HG03196 (cell line): Measurements from ENCODE around the gene KMT2D.
"Not testable (repeated sequence)": the region's sequence is repeated elsewhere in the genome, so short reads cannot be mapped to it uniquely, and the experiment has no call there.

Experiments
- ATAC-seq: cut with Tn5 transposase; IDR thresholded peaks from one replicate; pipeline ENCODE4 v1.9.1; 2021; ENCODE audit not compliant: unreplicated experiment

Gene KMT2D

DNA sequence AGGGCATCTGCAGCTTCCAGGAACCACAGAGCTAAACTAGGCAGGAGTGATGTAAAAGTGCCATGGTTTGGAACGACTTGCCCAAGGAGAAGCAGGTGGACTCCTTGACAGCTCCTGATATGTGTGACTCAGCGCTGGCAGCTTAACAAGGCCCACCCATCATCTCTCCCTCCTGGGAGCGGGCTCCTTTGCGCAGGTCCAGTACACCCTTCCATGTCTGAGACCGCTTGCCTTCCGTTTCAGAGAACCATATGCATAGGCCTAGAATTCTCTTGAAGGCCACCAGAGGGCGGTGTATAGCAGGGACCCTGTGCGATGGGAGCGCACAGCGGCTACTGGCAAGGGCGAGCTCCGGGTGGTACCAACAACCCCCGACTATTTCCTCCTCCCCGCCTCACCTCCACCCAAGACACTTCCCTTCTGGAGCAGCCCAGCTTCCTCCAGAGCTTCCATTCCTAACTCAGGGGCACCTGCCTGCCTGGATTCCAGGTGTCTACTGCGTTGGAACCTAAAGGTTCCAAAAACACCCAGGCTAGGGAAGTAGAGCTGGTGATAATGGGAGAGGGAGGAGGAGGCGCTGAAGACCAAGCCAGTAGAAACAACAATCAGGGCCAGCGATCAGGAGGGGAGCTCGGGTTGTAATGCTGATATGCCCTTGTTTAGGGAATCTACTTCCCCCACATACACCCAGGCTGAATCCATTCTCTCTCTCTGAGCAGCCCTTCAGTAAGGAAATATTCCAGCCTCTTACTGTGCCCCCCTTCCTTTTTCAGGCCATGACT is 27.7 kb upstream of the KMT2D start:
- peak; percentile 67 for ATAC-seq

DNA sequence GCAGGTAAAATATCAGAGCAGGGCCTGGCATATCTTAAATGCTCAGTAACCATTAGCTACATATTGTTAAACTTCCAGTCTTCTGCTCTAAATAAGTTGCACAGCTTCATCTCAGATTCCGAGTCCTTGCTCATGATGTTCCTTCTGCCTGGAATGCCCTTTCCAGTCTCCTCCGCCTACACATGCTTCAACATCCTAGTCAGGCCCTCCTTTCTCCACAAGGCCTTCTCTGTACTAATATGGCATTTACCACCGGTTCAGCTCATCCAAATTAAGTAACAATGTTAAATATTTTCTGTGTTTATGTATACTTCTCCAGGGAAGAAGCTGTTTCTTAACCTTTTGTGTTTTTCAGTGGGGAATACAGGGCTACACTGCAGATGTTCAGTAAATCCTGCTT is 25.5 kb upstream of the KMT2D start:
- ATAC-seq, result no peak

DNA sequence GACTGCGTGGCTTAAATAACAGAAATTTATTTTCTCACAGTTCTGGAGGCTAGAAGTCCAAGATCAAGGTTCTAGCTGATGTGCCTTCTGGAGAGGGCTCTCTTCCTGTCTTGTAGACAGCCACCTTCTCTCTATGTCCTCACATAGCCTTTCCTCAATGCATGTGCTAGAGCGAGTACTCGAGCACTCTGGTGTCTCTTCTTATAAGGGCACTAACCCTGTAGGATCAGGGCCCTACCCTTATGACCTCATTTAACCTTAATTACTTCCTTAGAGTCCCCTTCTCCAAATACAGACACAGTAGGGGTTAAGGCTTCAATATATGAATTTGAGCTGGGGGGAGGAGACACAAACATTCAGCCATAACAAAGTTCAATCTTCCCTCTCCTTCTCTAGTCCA is 23.8 kb upstream of the KMT2D start:
- ATAC-seq, result no peak

DNA sequence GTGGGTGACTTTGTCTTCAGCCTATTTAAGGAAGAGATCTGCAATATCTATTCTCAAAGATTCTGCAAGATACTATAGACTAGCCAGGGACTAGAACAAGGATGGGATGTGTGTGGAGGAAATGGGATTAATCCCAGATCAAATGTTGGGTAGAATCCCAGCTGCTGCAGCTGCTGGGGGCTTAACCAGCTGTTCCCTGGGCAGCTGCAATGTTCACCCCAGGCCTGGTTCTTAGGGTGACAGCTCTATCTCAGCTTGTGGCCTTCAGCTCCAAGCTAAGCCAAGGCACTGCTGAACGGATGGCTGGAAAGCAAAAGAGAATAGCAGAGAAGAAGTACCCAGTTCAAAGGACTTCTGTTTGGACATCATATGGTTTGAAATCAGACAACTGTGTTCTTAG is 19.2 kb upstream of the KMT2D start:
- no peak for ATAC-seq

DNA sequence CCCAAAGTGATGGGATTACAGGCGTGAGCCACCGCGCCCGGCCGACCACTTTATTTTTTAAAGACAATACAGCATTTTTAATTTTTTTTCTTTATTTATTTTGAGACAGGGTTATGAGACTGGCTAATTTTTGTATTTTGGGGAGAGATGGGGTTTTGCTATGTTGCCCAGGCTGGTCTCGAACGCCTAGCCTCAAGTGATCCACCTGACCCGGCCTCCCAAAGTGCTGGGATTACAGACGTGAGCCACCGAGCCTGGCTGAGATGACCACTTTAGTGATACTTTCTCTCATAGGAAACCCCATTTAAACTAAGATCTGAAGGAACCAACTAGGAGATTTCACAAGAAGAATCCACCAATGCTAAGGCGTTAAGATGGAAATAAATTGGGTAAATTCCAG is 10.4 kb upstream of the KMT2D start:
- ATAC-seq, result no peak

DNA sequence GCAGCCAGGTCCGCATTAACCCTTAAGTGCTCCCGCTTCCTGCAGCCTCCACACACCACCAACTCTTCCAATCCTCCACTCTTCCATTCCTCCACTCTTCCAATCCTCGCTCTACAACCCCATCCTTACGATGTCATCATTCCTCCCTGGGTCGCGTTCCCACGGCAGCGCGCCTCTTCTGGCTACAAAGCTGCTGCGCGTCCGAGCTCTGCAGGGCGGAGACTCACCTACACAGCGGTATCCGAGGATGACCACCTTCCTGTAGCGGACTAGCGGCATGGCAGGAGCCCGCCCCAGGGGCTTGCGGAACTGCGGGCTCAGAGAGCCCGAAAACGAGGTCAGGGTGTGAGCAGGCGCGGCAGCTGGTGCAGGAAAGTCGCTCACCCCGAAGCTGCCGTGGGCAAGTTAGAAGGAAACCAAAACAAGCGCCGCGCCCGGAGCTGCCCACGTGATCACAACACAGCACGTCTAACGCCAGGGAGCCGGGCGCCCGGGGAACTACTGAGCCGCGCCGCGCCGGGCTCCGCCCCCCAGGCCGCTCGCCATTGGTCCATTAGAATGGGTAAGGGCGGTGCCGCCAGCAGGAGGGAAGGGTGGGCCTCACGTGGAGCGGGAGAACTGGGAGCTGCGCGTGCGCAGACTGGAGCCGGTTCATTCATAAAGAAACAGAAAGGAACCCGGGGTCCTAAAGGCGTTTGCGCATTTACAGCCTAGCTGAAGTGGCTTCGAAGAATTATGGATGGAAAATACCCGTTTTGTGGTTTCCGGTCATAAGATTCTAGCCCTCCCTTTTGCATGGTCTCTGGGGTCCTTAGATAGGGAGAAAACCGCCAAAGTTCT is 9.1 kb upstream of the KMT2D start, which contains the start of gene RHEBL1:
TSS of gene RHEBL1 (minus strand) at position 473 of the 840 bp plus-strand sequence. CDS start at position 279, 194 bp downstream.
- peak; percentile 96 for ATAC-seq

DNA sequence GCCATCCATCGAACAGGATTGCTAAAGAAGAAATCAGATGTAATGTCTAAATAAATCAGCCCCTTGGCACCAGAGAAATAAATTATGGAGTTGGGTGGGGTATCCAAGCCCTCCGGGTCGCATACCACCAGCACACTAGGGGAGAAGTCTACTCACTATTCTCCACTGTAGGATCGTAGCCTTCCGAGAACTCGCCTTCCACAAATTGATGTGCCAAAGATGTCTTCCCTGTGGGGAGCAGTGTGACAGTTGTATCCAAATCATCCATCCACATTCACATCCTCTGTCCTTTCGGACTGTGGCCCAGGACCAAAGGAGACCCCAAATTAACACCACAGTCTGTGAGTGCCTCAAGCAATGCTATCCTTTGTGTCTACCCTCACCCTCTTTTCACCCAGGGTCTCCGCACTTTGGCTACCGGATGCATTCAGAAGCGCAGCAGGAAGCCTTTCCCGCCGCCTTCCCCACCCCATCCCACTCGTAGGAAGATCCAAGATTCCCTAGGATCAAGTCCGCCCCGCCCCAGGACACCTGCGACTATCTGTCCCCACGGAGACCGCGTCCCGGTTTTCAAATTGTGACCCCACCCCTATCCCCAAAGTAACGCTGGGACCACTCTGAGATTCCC is 8.4 kb upstream of the KMT2D start:
- no peak for ATAC-seq

DNA sequence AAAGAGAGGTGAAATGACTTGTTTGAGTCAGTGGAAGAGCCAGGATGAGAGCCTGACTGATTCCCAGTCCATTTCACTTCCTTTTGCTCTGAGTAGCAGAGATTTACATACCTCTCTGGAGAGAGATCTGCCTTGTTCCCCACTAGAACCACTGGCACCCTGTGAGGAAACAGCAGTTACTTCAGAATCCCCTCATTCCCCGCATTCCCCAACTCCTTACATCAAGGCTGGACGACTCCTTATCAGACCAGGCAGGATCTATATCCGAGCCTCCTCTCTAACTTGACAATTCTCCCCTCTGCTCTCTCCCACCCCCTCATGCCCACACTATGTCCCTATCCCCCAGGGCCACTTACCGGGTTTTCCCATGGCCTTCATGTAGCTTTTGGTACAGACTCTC is 5.5 kb upstream of the KMT2D start:
- ATAC-seq, result no peak

DNA sequence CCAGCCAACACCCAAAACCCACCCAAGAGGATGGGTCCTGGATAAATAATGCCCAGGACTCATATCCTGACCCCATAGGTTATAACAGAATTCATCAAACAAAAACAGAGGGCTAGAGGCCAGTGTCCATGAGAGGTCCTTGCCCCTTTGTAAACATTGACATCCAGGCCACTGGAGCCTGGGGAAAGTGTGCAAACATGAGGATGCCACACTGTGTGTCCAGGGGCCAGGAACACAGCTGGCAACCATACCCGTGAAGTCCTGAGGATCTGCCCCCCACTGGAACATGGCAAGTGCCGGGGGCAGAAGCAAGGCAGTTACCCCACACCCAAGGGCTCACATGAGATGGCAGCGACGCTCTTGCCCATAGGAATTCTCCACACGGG is 4.2 kb upstream of the KMT2D start:
- ATAC-seq, result no peak

DNA sequence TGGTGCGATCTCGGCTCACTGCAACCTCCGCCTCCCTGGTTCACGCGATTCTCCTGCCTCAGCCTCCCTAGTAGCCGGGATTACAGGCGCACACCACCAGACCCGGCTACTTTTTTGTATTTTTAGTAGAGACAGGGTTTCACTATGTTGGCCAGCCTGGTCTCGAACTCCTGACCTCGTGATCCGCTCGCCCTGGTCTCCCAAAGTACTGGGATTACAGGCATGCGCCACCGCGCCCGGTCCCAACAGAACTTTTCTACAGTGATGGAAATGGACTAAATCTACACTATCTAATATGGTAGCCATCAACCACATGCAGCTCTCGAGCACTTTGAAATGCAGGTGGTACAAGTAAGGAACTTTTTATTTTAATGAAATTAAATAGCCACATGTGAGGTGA is 1.3 kb upstream of the KMT2D start:
- ATAC-seq, result not testable (repeated sequence)

DNA sequence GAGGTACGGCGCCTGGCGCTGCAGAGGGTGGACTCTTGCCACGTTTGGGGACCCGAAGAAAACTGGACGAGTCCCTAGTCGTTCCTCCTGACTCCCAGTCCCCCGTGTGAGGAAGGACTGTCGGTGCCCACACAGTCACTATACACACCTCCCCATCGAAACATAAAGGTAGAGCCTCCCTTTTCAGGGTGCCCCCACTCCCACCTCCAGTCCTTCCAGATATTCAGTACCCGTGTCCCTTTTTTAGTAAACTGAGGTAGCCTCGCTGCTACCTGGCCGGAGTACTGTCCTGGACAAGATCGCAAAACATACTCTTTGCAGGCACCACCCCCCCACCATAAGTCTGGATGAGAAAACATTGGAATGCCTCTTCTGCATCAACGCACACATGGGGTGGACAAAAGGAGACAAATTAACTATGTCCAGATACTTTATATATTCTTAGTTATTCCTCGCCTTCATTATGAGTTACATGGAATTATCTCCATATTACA is 610 bp upstream of the KMT2D start:
- ATAC-seq, result no peak

DNA sequence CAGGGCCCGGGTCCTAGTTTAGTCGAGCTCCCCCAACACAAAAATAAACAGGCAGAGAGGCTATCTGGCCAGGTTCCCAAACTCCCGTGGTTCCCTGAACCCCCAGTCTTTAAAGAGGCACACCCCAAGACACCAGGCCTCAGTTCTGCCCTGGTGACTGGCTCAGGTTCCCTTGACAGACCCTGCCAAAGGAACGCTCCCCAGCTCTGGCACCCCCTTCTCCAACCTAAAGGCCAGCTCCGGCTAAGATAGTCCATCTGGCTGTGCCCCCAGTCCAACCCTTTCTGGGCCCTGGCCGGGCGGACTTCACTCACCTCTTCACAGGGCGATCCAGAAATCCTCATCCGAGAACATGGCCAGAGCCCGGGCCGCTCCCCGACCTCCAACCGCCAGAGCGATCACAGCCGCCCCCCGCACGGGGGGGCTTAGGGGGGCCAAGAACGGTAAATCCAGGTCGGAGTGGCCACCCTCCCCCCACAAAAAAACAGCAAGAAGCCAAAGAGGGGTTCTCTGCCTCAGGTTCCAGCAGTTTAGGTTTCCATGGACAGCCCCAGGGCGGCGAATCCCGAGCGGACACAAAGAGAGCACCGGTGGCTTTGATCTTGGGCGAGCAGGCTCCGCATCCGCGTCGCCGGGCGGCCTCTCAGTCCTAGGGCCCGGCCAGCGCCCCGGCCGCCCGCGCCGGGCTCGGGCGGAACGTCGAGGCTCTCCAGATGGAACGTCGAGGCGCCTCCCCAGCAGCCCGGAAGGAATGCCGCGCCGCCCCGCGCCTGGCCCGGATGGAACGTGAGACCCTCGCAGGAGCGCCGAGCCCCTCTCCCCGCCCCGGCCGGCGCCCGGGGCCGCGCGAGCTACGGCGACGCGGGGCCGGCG is 1.1 kb downstream of the KMT2D start:
- peak; percentile 10 for ATAC-seq

DNA sequence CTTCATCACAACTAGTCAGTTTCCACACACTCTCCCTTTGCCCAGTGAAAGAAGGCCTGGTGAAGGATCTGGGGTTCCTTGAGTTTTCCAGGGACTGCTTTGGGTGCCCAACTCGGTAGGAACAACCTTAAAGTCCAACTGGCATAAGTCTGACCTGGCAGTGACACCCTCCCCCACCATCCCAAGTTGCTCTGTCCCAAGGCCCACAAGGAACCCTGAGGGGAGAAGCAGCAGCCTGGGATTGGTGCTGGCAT is 1.6 kb downstream of the KMT2D start:
- ATAC-seq, result no peak

DNA sequence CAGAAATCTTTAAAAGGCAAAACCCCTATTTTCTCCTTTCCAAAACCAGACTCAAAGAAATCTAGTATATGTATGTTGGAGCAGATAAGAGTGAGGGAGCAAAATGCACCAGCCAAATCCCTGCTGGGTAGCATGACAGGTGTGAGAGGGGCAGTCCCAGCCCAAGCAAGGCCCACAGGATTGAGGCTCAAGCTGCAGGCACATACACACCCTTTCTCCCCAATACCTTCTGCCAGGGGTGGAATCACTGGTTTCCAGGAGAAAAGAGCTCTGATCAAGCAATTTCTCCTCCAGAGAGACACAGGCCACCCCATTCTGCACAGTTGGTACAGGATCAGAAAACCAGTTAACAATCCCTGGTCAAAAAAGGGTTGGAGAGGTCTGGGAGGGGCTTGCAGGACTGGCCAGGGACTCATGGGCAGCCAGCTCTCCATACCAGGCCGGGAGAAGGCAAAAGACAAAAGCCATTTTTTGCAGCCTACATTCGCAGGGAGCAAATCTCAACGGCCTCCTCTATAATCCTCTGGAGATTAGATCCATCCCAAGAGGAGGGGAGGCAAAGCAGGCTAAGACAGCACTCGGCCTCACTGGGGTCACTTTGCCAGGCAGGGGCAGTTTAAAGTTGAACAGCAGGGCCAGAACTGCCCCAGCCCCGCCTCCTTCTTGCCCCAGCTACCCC is 2.1 kb downstream of the KMT2D start:
- ATAC-seq, result no peak

DNA sequence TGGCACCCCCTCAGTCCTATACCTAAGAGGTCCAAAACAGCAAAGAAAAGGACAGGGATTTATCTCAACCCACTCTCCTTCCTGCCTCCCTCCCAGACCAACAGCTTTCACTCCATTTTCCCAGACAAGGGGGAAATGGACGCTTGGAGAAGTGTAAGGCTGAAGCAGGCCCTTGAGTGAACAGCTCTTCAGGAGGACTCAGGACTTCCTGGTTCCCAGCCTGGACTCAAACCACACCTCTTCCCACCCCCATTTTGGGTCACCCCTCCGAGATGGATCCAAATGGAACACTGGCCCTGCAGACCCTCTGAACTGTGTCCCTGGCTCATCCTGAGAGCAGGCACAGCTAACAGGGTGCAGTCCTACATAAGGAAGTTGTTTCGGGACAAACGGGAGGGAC is 2.7 kb downstream of the KMT2D start:
- no peak for ATAC-seq

DNA sequence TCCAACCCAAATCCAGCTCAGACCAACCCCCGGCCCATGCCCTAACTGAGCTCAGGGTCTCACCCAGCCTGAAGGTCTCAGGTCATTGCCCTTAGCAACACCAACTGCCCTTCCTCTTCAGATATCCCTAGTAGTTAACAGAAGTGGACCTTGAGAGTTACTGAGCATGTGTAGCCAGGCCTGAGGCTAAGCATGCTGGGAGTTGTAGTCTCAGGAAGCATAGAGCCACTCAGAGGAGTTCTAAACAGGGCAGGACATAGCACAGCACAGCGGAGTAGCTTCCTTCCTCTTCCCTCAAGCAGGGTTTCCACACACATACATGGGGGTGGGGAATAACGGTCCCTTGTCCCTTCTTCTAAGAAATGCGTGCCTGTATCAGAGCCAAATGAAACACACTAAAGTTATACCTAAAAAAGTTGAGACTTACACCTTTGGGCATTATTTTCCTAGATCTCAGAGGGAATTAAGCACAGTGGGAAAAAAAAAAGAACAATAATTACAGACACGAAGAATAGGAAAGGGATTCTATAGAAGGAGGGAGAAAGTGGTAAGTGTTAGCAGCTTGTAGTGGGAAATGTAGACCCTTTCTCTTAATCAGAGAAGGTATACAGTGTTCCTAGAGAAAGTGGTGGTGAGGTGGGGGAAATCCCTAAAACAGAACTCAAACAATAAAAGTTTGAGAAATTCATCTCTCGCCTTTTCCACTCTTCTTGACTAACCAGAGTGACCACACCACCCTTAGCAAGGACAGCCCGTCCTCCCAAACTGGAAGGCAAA is 4.4 kb downstream of the KMT2D start:
- peak; percentile 50 for ATAC-seq

DNA sequence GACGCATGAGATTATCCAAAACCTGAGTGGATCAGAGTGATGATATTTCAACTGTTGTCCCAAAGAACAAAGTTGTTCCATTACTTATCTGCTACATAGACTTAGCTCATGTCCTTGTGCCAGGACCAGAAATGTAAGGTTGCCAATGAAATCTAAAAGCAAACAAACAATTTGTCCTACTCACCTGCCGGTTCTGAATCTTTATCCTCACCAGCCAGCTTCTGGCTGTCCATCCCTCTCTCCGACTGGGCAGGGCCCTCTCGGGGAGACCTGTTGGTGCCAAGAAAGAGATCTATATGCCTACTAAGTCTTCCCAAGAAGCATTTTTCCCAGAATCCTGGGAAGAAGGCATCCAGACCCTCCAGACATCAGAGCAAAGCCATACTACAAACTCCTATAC is 5.5 kb downstream of the KMT2D start:
- no peak for ATAC-seq

DNA sequence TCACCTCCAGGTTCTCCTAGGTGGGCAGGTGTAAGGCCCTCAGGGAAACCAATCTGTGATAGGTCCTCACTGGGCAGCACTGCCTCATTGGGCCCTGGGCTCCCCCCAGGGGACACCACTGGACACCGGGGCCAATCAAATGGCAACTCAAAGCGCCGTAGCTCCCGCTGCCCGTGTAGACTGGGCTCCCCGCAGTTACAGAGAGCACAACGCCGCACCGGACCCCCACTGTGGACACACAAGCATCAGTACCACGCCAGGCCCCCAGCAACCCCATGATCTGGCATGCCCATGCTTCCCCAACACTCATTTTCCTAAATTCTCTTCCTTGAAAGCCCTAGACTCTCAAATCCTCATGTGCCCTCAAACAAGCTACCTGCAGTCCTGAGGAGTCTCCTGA is 6.1 kb downstream of the KMT2D start:
- ATAC-seq, result no peak

DNA sequence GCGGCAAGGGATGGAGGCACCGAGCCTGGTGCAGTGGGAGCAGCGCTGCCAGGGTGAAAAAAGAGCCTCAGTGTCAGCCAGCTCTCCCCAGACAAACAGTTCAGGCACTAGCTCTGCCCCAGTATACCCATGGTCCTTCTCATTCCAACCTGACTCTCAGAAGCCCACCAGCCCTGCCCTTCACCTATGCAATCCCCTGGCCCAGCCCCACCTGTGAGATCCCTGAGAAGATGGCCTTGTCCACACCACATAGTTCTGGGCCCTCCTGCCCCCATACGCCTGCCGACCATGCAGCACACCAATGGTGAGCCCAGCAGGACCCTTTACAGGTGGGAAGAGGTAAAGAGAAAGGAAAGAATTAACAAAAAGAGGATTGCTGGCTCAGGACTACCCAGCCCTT is 6.5 kb downstream of the KMT2D start:
- ATAC-seq, result no peak
